Transverse colon (tissue), 4 donors: Measurements from ENCODE around the gene ARHGAP30.
"Not testable (repeated sequence)": the region's sequence is repeated elsewhere in the genome, so short reads cannot be mapped to it uniquely, and the experiment has no call there.

Source experiments
- CTCF ChIP-seq, 5 experiments: fragments of 200-600 bp in 3 of 5; fragments of 450-650 bp in 2 of 5; sonication (generic) in 3 of 5; IDR thresholded peaks; 1 replicate in 2 of 5; 2 replicates in 3 of 5; pipeline ENCODE4 v1.5.1; 2016 to 2017; ENCODE audit warnings: antibody characterized with exemption in 5 of 5, inconsistent platforms in 3 of 5, mild to moderate bottlenecking in 2 of 5, moderate library complexity in 1 of 5
- POLR2A ChIP-seq: fragments of 450-650 bp; IDR thresholded peaks from one replicate; pipeline ENCODE4 v1.6.1; 2016; ENCODE audit warnings: antibody characterized with exemption, mild to moderate bottlenecking, moderate library complexity
- POLR2AphosphoS5 ChIP-seq, 3 donors: sonication (generic); formaldehyde crosslinking; IDR thresholded peaks; one replicate each; pipeline ENCODE4 v1.6.1; 2016; ENCODE audit warnings: antibody characterized with exemption in 3 of 3

DNA sequence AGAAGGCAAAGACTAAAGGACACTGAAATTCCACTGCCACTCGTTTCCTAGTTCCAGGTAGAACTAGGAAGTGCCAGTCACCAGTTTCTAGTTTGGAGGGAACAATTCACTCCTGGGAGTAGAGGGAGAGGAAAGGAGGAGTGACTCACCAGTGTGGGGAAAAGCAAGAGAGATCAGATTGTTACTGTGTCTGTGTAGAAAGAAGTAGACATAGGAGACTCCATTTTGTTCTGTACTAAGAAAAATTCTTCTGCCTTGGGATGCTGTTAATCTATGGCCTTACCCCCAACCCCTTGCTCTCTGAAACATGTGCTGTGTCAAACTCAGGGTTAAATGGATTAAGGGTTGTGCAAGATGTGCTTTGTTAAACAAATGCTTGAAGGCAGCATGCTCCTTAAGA lies 53.0 kb downstream of the ARHGAP30 start:
- not testable (repeated sequence) for TF ChIP-seq CTCF (IDR thresholded peaks at IDR 0.05); POLR2A; POLR2AphosphoS5 (IDR thresholded peaks at IDR 0.05)
